Fibroblast of pulmonary artery (primary cell): ENCODE results near the gene NKD2.
A peak's percentile ranks its signal among the peaks of the same experiment; 100 is the strongest.

Experiments used
- DNase-seq: peaks from one replicate; pipeline ENCODE4 v3.0.0-alpha.2; 2010; ENCODE audit warnings: low read depth
- H3K4me3 ChIP-seq: replicated peaks from 2 replicates; pipeline ENCODE4 v1.5.1; 2011; ENCODE audit warnings: low read depth, mild to moderate bottlenecking, control low read depth, low read length, moderate library complexity
- TF ChIP-seq, protein P1 (sequence below): IDR thresholded peaks from 2 replicates; pipeline ENCODE4 v1.5.1; 2011; ENCODE audit warnings: mild to moderate bottlenecking, control low read depth, low read length, inconsistent platforms; ENCODE audit errors: missing control alignments

Gene NKD2, protein sequence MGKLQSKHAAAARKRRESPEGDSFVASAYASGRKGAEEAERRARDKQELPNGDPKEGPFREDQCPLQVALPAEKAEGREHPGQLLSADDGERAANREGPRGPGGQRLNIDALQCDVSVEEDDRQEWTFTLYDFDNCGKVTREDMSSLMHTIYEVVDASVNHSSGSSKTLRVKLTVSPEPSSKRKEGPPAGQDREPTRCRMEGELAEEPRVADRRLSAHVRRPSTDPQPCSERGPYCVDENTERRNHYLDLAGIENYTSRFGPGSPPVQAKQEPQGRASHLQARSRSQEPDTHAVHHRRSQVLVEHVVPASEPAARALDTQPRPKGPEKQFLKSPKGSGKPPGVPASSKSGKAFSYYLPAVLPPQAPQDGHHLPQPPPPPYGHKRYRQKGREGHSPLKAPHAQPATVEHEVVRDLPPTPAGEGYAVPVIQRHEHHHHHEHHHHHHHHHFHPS

DNA sequence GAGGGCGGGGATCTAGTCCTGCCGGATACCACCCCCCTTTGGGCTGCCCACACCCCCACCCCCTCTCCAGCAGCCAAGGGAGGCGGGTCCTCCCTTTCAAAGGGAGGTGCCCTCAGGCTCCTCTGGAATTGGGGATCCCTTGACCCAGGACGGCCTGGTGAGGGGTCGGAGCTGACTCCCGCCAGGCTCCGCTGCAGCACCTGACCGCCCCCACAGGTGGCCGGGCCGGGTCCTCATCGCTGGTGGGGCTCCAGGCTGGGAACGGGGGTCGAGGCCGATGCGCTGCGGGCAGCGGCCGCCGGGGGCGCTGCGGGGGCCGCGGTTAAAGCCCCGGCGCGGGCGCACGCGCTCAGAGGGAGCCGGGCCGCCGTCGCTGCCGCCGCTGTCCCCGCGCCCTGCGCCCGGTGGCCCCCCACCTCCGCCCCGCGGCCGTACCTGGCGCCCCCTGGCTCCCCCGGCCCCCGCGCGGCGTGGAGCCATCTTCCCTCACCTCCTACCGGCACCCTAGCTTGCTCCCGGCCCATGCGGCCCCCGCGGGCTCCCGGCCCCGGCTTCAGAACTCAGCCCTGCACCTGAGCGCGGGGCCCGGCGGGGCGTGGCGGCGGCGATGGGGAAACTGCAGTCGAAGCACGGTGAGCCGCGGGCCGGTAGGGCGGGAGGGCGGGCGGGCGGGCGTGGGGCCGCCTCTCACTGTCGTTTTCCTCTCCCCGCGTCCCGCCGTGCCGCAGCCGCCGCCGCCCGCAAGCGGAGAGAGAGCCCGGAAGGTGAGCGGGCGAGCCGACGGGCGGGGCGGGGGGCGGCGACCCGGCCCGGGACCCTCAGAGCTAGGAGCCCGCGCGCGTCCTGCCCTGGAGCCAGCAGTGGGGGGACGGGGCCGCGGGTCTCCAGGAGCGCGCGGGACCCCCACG is at the start of gene NKD2:
TSS of gene NKD2 (plus strand) at position 352 of the 908 bp plus-strand sequence. CDS start at position 608, 256 bp downstream.
- H3K4me3 ChIP-seq, result peak within 1 kb of the TSS; percentile 57
- DNase-seq, result no peak
- TF ChIP-seq, protein P1, sequence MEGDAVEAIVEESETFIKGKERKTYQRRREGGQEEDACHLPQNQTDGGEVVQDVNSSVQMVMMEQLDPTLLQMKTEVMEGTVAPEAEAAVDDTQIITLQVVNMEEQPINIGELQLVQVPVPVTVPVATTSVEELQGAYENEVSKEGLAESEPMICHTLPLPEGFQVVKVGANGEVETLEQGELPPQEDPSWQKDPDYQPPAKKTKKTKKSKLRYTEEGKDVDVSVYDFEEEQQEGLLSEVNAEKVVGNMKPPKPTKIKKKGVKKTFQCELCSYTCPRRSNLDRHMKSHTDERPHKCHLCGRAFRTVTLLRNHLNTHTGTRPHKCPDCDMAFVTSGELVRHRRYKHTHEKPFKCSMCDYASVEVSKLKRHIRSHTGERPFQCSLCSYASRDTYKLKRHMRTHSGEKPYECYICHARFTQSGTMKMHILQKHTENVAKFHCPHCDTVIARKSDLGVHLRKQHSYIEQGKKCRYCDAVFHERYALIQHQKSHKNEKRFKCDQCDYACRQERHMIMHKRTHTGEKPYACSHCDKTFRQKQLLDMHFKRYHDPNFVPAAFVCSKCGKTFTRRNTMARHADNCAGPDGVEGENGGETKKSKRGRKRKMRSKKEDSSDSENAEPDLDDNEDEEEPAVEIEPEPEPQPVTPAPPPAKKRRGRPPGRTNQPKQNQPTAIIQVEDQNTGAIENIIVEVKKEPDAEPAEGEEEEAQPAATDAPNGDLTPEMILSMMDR, result peak; percentile 11

DNA sequence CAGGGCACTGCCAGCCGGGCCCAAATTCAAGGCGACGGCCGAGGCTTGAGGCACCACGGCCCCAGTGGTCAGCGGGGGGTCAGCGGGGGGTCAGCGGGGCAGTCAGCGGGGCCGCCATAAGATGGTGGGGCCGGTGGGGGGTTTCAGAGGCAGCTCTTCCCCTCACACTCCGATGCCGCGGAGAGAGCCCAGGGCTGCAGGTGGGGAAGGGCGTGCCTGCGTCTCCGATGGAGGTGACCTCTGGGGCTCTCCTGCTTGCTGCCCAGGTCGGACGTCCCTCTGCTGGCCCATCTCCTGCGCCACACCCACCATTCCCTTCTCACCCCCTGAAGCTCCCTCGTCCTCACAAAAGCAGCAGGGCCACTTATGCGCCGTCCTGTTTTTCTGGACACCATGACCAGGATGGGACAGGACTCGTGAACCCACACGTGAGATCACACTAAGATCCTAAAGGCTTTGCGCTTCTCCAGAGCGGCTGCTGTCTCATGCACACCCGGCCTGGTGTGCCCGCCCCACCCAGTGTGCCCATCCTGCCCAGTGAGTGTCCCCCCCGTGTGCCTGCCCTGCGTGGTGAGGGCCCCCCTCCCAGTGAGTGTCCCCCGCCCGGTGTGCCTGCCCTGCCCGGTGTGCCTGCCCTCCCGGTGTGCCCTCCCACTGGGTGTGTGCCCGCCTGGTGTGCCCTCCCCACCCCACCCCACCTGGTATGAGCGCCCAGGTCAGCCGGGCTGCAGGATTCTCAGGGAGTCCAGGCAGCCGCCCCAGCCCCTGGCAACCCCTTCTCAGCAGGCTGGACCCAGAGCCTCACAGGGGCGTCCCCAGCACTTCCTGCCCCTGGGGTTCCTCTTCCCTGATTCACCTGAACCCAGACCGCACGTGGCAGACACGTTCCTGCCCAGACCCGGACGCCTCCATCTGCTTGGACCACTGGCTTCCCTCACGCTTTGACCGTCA is 48.7 kb upstream of the NKD2 start:
- no peak overlapping the region for H3K4me3 ChIP-seq
- TF ChIP-seq, protein P1, result no peak
- DNase-seq, result no peak

DNA sequence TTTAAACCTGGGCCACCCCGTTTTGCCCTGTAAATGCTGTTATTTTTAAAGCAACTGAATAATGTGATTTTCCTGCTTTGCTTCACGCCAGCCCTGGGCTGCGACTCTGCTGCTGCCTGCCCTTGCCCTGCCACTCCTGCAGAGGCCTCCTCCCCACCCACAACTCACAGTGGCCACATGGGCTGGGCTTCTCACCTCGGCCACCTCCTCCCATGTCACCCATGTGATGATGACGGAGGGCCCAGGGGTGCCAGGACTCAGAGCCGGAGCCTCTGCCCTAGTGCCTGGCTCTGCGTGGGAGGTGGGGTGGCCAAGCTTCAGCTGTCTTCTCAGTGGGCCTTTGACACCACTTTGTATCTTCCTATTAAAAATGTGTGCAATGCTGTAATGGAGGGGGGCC is 48.1 kb upstream of the NKD2 start:
- H3K4me3 ChIP-seq, result no peak overlapping the region
- DNase-seq, result no peak
- TF ChIP-seq, protein P1, result no peak

DNA sequence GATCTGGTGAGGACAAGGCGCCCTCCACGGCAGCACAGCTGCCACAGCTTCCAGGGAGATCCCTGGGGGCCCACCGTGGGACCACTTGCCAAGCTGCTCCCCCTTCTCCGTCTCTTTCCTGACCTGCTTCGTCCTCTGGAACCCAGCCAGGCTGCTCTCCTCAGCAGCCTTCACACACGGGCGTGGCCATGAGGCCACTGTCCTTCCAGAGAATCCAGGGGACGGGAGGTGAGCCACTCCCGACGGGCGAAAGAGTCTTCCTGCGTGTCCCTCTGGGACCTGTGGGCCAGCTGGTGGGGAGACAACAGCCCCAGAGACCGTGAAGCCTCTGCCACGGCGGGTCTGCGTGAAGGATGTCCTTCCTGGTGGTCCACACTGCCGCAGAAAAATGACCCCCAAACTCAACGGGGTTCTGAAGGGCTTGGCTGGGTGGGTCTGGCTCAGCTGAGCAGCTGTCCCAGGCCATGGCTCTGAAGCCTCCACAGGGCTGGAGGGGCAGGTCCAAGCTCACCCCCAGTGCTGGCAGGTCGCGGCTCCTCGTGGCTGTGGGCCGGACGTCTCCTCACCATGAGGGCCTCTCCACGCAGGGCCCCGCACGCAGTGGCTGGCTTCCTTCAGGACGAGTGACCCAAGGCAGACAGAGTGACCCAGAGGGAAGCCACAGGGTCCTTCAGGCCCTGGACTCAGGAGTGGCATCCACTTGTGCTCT is 47.4 kb upstream of the NKD2 start:
- TF ChIP-seq, protein P1, result no peak
- no peak for DNase-seq

DNA sequence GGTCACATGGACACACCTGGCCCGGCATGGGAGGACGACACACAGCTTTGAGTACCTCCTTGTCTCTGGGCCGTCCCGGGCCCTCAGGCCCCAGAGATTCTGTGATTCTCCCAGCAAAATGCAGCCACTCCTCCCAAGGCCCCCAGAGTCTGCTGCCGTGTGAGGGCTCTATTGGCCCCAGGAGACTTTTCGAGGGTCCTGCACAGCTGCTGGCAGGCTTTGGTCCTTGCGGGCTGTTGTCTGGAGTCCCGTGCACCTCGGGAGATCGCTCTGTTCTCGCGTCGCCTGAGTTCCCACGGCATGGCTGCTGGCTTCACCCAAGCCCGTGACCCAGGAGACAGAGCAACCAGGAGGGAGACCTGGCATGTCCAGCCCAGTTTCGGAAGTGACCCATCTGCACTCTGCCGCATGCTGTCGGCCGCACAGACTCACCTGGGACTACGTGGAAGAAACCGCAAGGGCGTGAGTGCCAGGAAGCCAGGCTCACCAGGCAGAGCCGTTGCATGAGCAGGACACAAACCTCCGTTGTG is 46.8 kb upstream of the NKD2 start:
- TF ChIP-seq, protein P1, result no peak
- no peak overlapping the region for H3K4me3 ChIP-seq
- no peak for DNase-seq

More for the DNA sequence above, 47.4 kb upstream of the NKD2 start:
- no peak overlapping the region for H3K4me3 ChIP-seq
